Gastrocnemius medialis (tissue), 4 donors: ENCODE results near the gene LHFPL4. TPM values are rescaled to one million over a fixed set of nuclear protein-coding genes. Genes with fewer than 3 reads are reported as not detected.

ENCODE experiments used
- ATAC-seq, 2 donors: fragments of 150-250 bp; one replicate each; pipeline ENCODE4 v1.9.1; 2016
- DNase-seq, 2 donors: peaks; one replicate each; pipeline ENCODE4 v3.0.0-alpha.2; 2019
- H3K27ac ChIP-seq, 4 donors: fragments of 200-600 bp; sonication (generic); 1 replicate in 1 of 4; 2 replicates in 3 of 4; pipeline ENCODE4 v1.5.1; 2016 to 2018; ENCODE audit warnings: mild to moderate bottlenecking in 2 of 4, moderate library complexity in 1 of 4
- H3K27me3 ChIP-seq, 3 donors: fragments of 200-600 bp; sonication (generic) in 2 of 3; 1 replicate in 1 of 3; 2 replicates in 2 of 3; pipeline versions ENCODE4 v1.5.1 to v1.6.0; 2016 to 2019; ENCODE audit warnings: mild to moderate bottlenecking in 1 of 3, moderate library complexity in 1 of 3
- H3K36me3 ChIP-seq, 2 donors: fragments of 200-600 bp; sonication (generic) in 1 of 2; one replicate each; pipeline ENCODE4 v1.5.1; 2017 to 2018
- H3K4me1 ChIP-seq, 2 donors: fragments of 200-600 bp; sonication (generic) in 1 of 2; one replicate each; pipeline ENCODE4 v1.5.1; 2016 to 2017; ENCODE audit warnings: mild to moderate bottlenecking in 2 of 2
- H3K4me3 ChIP-seq, 4 donors: fragments of 200-600 bp; sonication (generic) in 3 of 4; 1 replicate in 1 of 4; 2 replicates in 3 of 4; pipeline ENCODE4 v1.5.1; 2016 to 2019; ENCODE audit warnings: mild to moderate bottlenecking in 2 of 4
- H3K9me3 ChIP-seq, 3 donors: fragments of 200-600 bp; sonication (generic) in 2 of 3; 1 replicate in 1 of 3; 2 replicates in 2 of 3; pipeline ENCODE4 v1.5.1; 2016 to 2019
- POLR2A ChIP-seq, 2 donors: fragments of 450-650 bp; IDR thresholded peaks; one replicate each; pipeline ENCODE4 v1.6.1; 2017; ENCODE audit warnings: antibody characterized with exemption in 2 of 2, mild to moderate bottlenecking in 2 of 2, moderate library complexity in 2 of 2
- in situ Hi-C, 4 donors: fragments of 200-750 bp; cut with MboI; loops; one replicate each; pipeline versions ENCODE4 v1.15.0 to v1.8.0; 2017; ENCODE audit warnings: low sequenced_read_pairs in 4 of 4
- intact Hi-C: fragments of 100-400 bp; cut with DNase I; formaldehyde crosslinking; loops from one replicate; pipeline ENCODE4 v1.15.1; 2023; ENCODE audit warnings: low total_unique reads
- total RNA-seq, 4 donors: library from RNA; depleted of rRNA; stranded (reverse); fragments of >200 nt; gene quantifications; one replicate each; pipeline versions ENCODE4 v1.1.0 to v1.2.3, GENCODE V29; 2016
- TF ChIP-seq, protein P1 (sequence below), 5 experiments: fragments of 450-650 bp in 3 of 5; fragments of 200-600 bp in 2 of 5; sonication (generic) in 2 of 5; IDR thresholded peaks in 4 of 5; conservative IDR thresholded peaks in 1 of 5; 1 replicate in 4 of 5; 2 replicates in 1 of 5; pipeline ENCODE4 v1.5.1; 2016 to 2019; ENCODE audit warnings: antibody characterized with exemption in 5 of 5, mild to moderate bottlenecking in 3 of 5, moderate library complexity in 3 of 5

The LHFPL4 gene
- total RNA-seq, 4 donors from 2014 or later = not detected

DNA sequence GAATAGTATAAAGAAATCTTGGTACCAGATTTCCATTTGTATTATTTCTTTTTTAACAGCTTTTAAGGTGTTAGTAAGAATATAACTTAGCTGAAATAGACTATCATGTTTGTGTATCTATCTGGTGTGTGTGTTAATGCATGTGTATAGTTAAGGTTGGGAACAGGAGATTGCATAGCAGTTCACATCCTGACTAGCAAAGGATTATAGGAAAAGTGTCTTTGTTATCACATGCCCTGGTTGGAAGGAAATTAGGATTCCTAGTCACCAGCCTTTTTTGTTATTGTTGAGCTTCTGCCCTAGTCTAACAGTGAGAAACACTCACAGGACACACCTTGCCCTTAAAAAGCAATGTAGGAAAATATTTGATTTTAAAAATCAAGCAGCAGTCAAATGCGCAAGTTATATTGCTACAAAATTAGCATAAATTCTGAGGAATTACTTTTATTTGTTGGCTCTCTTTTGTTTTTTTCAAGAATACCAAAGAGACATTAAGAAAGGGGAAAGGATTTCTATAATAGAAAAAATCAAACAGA, 98.0 kb downstream of the LHFPL4 start:
- Histone ChIP-seq H3K9me3 (no peaks in the 10 kb centered on the region), H3K36me3 (peaks cover 0 to 77% of the 10 kb centered on the region in 2 donors), H3K4me1 (no peaks in the 10 kb centered on the region), H3K4me3 (no peak overlapping the region), H3K27ac (no peak overlapping the region), H3K27me3 (no peaks in the 10 kb centered on the region)
- in situ Hi-C loops = loop anchor here in 2 of 4 donors (25.0 kb wide), 1 partner anchor 93 kb away; the partner anchor contains the start of gene THUMPD3 (in 2 of the 2)
- intact Hi-C loops = no loop called here
- ATAC-seq = no peak
- no peak for TF ChIP-seq POLR2A (IDR thresholded peaks at IDR 0.05)
- TF ChIP-seq, protein P1, sequence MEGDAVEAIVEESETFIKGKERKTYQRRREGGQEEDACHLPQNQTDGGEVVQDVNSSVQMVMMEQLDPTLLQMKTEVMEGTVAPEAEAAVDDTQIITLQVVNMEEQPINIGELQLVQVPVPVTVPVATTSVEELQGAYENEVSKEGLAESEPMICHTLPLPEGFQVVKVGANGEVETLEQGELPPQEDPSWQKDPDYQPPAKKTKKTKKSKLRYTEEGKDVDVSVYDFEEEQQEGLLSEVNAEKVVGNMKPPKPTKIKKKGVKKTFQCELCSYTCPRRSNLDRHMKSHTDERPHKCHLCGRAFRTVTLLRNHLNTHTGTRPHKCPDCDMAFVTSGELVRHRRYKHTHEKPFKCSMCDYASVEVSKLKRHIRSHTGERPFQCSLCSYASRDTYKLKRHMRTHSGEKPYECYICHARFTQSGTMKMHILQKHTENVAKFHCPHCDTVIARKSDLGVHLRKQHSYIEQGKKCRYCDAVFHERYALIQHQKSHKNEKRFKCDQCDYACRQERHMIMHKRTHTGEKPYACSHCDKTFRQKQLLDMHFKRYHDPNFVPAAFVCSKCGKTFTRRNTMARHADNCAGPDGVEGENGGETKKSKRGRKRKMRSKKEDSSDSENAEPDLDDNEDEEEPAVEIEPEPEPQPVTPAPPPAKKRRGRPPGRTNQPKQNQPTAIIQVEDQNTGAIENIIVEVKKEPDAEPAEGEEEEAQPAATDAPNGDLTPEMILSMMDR (IDR thresholded peaks at IDR 0.05 in 4 of 5, conservative IDR thresholded peaks at IDR 0.05 in 1 of 5) = no peak
- DNase-seq = no peak

DNA sequence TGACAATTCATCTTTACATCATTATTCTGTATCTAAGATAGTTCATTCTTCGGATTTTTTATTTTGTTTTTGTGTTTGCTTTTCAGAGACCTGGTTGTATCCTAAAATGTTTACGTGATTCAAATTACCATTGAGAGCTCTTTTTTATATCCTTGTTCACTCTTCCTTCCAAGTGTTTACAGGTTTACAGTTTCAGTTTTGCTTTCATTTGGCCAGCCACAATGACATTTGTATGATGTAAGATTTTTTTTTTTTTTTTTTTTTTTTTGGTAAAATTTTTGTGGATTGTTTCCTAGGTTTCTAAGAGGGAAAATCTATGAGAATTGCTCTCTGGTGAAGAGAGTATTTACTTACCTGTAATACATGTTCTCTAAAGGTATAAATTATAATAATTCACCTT, 101.2 kb downstream of the LHFPL4 start:
- H3K9me3 ChIP-seq = no peaks in the 10 kb centered on the region
- intact Hi-C loops (no loop called here), in situ Hi-C loops (loop anchor here in 2 of 4 donors (25.0 kb wide), 1 partner anchor 90 kb away; the partner anchor contains the start of gene THUMPD3 (in 2 of the 2))
- no peak for TF ChIP-seq POLR2A (IDR thresholded peaks at IDR 0.05)
- TF ChIP-seq, protein P1 (IDR thresholded peaks at IDR 0.05 in 4 of 5, conservative IDR thresholded peaks at IDR 0.05 in 1 of 5) = no peak
- no peaks in the 10 kb centered on the region for H3K27me3 ChIP-seq
- ATAC-seq (no peak), DNase-seq (no peak)
- no peaks in the 10 kb centered on the region for H3K4me1 ChIP-seq
- peaks cover 0 to 89% of the 10 kb centered on the region in 2 donors for H3K36me3 ChIP-seq
- H3K4me3 ChIP-seq = no peak overlapping the region
- H3K27ac ChIP-seq = no peak overlapping the region

DNA sequence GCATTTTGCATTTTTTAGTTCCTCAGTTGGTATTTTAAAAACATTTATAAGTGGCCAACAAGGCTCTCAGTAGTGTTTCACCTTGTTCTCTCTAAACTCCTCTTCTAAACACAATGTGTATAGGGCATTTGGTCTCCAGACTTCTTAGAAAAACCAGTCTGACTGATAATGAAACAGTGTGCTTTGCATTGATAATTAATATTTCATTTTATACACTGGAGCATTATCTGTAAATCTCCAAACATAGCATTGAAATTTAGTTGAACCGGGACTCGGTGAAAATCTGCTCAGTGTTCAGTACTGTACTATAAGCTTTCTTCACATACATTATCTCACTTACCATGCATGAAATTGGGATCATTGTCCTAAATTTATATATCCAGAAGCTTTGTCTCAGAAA, 102.6 kb downstream of the LHFPL4 start:
- Histone ChIP-seq H3K36me3 (peaks cover 0 to 91% of the 10 kb centered on the region in 2 donors), H3K4me3 (no peak overlapping the region), H3K27me3 (no peaks in the 10 kb centered on the region), H3K9me3 (no peaks in the 10 kb centered on the region), H3K4me1 (no peaks in the 10 kb centered on the region), H3K27ac (no peak overlapping the region)
- no peak for ATAC-seq
- in situ Hi-C loops (loop anchor here in 2 of 4 donors (25.0 kb wide), 1 partner anchor 89 kb away; the partner anchor contains the start of gene THUMPD3 (in 2 of the 2)), intact Hi-C loops (no loop called here)
- DNase-seq = no peak
- no peak for TF ChIP-seq POLR2A (IDR thresholded peaks at IDR 0.05)
- TF ChIP-seq, protein P1 (IDR thresholded peaks at IDR 0.05 in 4 of 5, conservative IDR thresholded peaks at IDR 0.05 in 1 of 5) = no peak

DNA sequence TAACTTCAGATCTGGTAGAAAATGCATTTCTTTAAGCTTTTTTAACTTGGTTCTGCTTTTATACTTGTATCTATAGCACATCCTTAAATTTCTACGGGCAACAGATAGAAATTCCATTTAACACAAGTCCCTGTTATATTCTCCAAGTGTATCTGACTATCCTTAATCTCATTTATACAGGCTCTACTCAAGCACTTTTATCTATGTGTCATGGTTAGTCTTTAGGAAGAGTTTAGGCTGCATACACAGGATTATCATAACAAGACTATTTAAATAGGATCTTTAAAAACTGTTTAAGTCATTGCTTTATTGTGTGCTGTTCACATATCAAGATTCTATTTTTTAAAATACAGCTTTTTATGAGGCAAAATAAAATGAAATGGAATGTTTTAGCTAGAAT, 103.5 kb downstream of the LHFPL4 start:
- Histone ChIP-seq H3K36me3 (peaks cover 0 to 91% of the 10 kb centered on the region in 2 donors), H3K4me1 (no peaks in the 10 kb centered on the region), H3K4me3 (no peak overlapping the region), H3K9me3 (no peaks in the 10 kb centered on the region), H3K27ac (no peak overlapping the region), H3K27me3 (no peaks in the 10 kb centered on the region)
- intact Hi-C loops = no loop called here
- no peak for TF ChIP-seq POLR2A (IDR thresholded peaks at IDR 0.05)
- TF ChIP-seq, protein P1 (IDR thresholded peaks at IDR 0.05 in 4 of 5, conservative IDR thresholded peaks at IDR 0.05 in 1 of 5) = no peak
- ATAC-seq (no peak), DNase-seq (no peak)
- in situ Hi-C loops = loop anchor here in 2 of 4 donors (25.0 kb wide), 1 partner anchor 88 kb away; the partner anchor contains the start of gene THUMPD3 (in 2 of the 2)
